Measurements from ENCODE around the gene NPTXR. TPM values are rescaled to one million over a fixed set of nuclear protein-coding genes. Genes with fewer than 3 reads are reported as not detected.
A peak's percentile ranks its signal among the peaks of the same experiment; 100 is the strongest.

NPTXR gene
- total RNA-seq, 2 experiments from 2014 or later = 4.2 to 4.6 TPM

GRCh38 chr22:38881464-38881871, 37.6 kb upstream of the NPTXR start:
- no peak overlapping the region for H3K4me3 Mint-ChIP-seq
- H3K9me3 Mint-ChIP-seq = no peaks in the 10 kb centered on the region
- H3K4me1 Mint-ChIP-seq (ENCODE audit: low read depth) = peaks cover 24% of the 10 kb centered on the region
- Histone ChIP-seq H3K27ac (ENCODE audit: low read depth in 1 of 2, low read length in 2 of 2) (no peak overlapping the region), H3K4me3 (ENCODE audit: low read length) (no peak overlapping the region), H3K36me3 (ENCODE audit: insufficient read depth, low read length) (no peaks in the 10 kb centered on the region), H3K4me1 (ENCODE audit: insufficient read depth, low read length) (peaks cover 26% of the 10 kb centered on the region), H3K9me3 (ENCODE audit: control insufficient read depth in 1 of 2, insufficient read depth in 1 of 2, low read length in 2 of 2) (no peaks in the 10 kb centered on the region), H3K27me3 (ENCODE audit: control insufficient read depth in 1 of 2, insufficient read depth in 2 of 2, low read length in 2 of 2) (no peaks in the 10 kb centered on the region)
- no peaks in the 10 kb centered on the region for H3K36me3 Mint-ChIP-seq (ENCODE audit: low read depth)
- no peak for DNase-seq
- peak overlapping the region; percentile 28 for H3K27ac Mint-ChIP-seq
- ChIA-PET CTCF (no interaction called here), POLR2A (interaction anchor here (2.4 kb wide), 1 partner anchor 9 kb away, joined by 13 read pairs; the partner anchor contains the start of gene CBX6)
- intact Hi-C loops (cut with DNase I, micrococcal nuclease) = no loop called here
- TF ChIP-seq CTCF (IDR thresholded peaks at IDR 0.05) = no peak
- no peak for ATAC-seq (ENCODE audit: poor library complexity)
- H3K27me3 Mint-ChIP-seq = no peaks in the 10 kb centered on the region

GRCh38 chr22:38879961-38880360, 36.1 kb upstream of the NPTXR start:
- intact Hi-C loops (cut with DNase I, micrococcal nuclease) = no loop called here
- Mint-ChIP-seq H3K36me3 (ENCODE audit: low read depth) (no peaks in the 10 kb centered on the region), H3K4me3 (no peak overlapping the region), H3K9me3 (no peaks in the 10 kb centered on the region), H3K4me1 (ENCODE audit: low read depth) (peaks cover 30% of the 10 kb centered on the region), H3K27me3 (no peaks in the 10 kb centered on the region), H3K27ac (no peak overlapping the region)
- Histone ChIP-seq H3K4me1 (ENCODE audit: insufficient read depth, low read length) (peaks cover 26% of the 10 kb centered on the region), H3K4me3 (ENCODE audit: low read length) (no peak overlapping the region), H3K27ac (ENCODE audit: low read depth in 1 of 2, low read length in 2 of 2) (no peak overlapping the region), H3K9me3 (ENCODE audit: control insufficient read depth in 1 of 2, insufficient read depth in 1 of 2, low read length in 2 of 2) (no peaks in the 10 kb centered on the region), H3K36me3 (ENCODE audit: insufficient read depth, low read length) (no peaks in the 10 kb centered on the region), H3K27me3 (ENCODE audit: control insufficient read depth in 1 of 2, insufficient read depth in 2 of 2, low read length in 2 of 2) (no peaks in the 10 kb centered on the region)
- no peak for TF ChIP-seq CTCF (IDR thresholded peaks at IDR 0.05)
- ATAC-seq (ENCODE audit: poor library complexity) = no peak
- ChIA-PET CTCF (no interaction called here), POLR2A (interaction anchor here (0.9 kb wide), 1 partner anchor 439 kb away, joined by 3 read pairs; no protein-coding TSS in a partner anchor)
- DNase-seq = no peak

- no peak overlapping the region for H3K27ac Mint-ChIP-seq
- H3K9me3 ChIP-seq (ENCODE audit: control insufficient read depth in 1 of 2, insufficient read depth in 1 of 2, low read length in 2 of 2) = no peaks in the 10 kb centered on the region
- no peak for TF ChIP-seq CTCF (IDR thresholded peaks at IDR 0.05)
- no peaks in the 10 kb centered on the region for H3K36me3 Mint-ChIP-seq (ENCODE audit: low read depth)
- no peak for DNase-seq
- H3K4me1 ChIP-seq (ENCODE audit: insufficient read depth, low read length) = peaks cover 28% of the 10 kb centered on the region
- H3K9me3 Mint-ChIP-seq = no peaks in the 10 kb centered on the region
- H3K4me3 ChIP-seq (ENCODE audit: low read length) = no peak overlapping the region
- POLR2A ChIA-PET = no interaction called here
- ATAC-seq (ENCODE audit: poor library complexity) = no peak
- H3K27me3 ChIP-seq (ENCODE audit: control insufficient read depth in 1 of 2, insufficient read depth in 2 of 2, low read length in 2 of 2) = no peaks in the 10 kb centered on the region
- intact Hi-C loops (cut with DNase I, micrococcal nuclease) = no loop called here
- H3K4me3 Mint-ChIP-seq = no peak overlapping the region
- CTCF ChIA-PET = interaction anchor here (0.5 kb wide), 1 partner anchor 126 kb away, joined by 4 read pairs; no protein-coding TSS in a partner anchor
- H3K36me3 ChIP-seq (ENCODE audit: insufficient read depth, low read length) = no peaks in the 10 kb centered on the region
- peaks cover 37% of the 10 kb centered on the region for H3K4me1 Mint-ChIP-seq (ENCODE audit: low read depth)
- H3K27ac ChIP-seq (ENCODE audit: low read depth in 1 of 2, low read length in 2 of 2) = no peak overlapping the region
- H3K27me3 Mint-ChIP-seq = no peaks in the 10 kb centered on the region
These were observed 35.4 kb upstream of the NPTXR start for GRCh38 chr22:38879108-38879729.

Data from CD4-positive, alpha-beta T cell (primary cell).